Natural killer cell (primary cell): Measurements from ENCODE around the gene BLOC1S1. TPM values are rescaled to one million over a fixed set of nuclear protein-coding genes. Genes with fewer than 3 reads are reported as not detected.

ENCODE experiments used
- ATAC-seq, 3 donors: fragments of 150-1000 bp in 2 of 3; fragments of 200-7000 bp in 1 of 3; cut with Tn5 transposase; 1 replicate in 1 of 3; 2 replicates in 2 of 3; pipeline ENCODE4 v1.10.0; 2021; ENCODE audit warnings: mild to moderate bottlenecking in 2 of 3, moderate library complexity in 2 of 3
- DNase-seq, 2 donors: peaks; one replicate each; pipeline versions ENCODE4 v3.0.0 to v3.0.0-alpha.2; 2013 to 2021; ENCODE audit warnings: mixed read lengths in 1 of 2
- H3K27ac ChIP-seq: one replicate; pipeline ENCODE4 v1.5.1; 2013; ENCODE audit warnings: mild to moderate bottlenecking, low read length
- H3K27me3 ChIP-seq: one replicate; pipeline ENCODE4 v1.6.1; 2013; ENCODE audit warnings: low read length; ENCODE audit not compliant: control insufficient read depth, insufficient read depth
- H3K36me3 ChIP-seq: one replicate; pipeline ENCODE4 v1.6.1; 2013; ENCODE audit warnings: low read length; ENCODE audit not compliant: control insufficient read depth, insufficient read depth
- H3K4me1 ChIP-seq: one replicate; pipeline ENCODE4 v1.6.1; 2013; ENCODE audit warnings: low read length; ENCODE audit not compliant: control insufficient read depth, insufficient read depth
- H3K4me3 ChIP-seq: one replicate; pipeline ENCODE4 v1.5.1; 2013; ENCODE audit warnings: low read length
- H3K9me3 ChIP-seq: one replicate; pipeline ENCODE4 v1.6.1; 2013; ENCODE audit warnings: low read length; ENCODE audit not compliant: control insufficient read depth, insufficient read depth
- H3K27ac Mint-ChIP-seq, 2 donors: one replicate each; pipeline ENCODE4 v1.8.0; 2022; ENCODE audit warnings: mild to moderate bottlenecking in 2 of 2, mixed read lengths in 2 of 2, moderate library complexity in 1 of 2
- H3K27me3 Mint-ChIP-seq, 2 donors: one replicate each; pipeline ENCODE4 v1.8.0; 2022; ENCODE audit warnings: low read depth in 2 of 2, mixed read lengths in 2 of 2
- H3K36me3 Mint-ChIP-seq: one replicate; pipeline ENCODE4 v1.8.0; 2022; ENCODE audit warnings: mixed read lengths
- H3K4me1 Mint-ChIP-seq, 2 donors: one replicate each; pipeline ENCODE4 v1.8.0; 2022; ENCODE audit warnings: mixed read lengths in 2 of 2
- H3K4me3 Mint-ChIP-seq: one replicate; pipeline ENCODE4 v1.8.0; 2022; ENCODE audit warnings: mild to moderate bottlenecking, moderate library complexity, mixed read lengths
- H3K9me3 Mint-ChIP-seq, 2 donors: one replicate each; pipeline ENCODE4 v1.8.0; 2022; ENCODE audit warnings: mixed read lengths in 2 of 2
- CTCF ChIP-seq: fragments of 200-600 bp; IDR thresholded peaks from one replicate; pipeline ENCODE4 v1.8.0; 2022; ENCODE audit warnings: antibody characterized with exemption
- WGBS: methylation state at CpG from one replicate; pipeline ENCODE4 v1.1.7; 2013; ENCODE audit warnings: missing lambda C conversion rate; ENCODE audit not compliant: insufficient coverage; 5-methylcytosine and 5-hydroxymethylcytosine counted together
- intact Hi-C: fragments of 100-400 bp; cut with micrococcal nuclease; formaldehyde crosslinking; loops from one replicate; pipeline ENCODE4 v1.14.2; 2022
- total RNA-seq, 4 donors: library from RNA; stranded (reverse); fragments of 120-200 nt in 1 of 4; gene quantifications; one replicate each; pipeline versions ENCODE4 v1.2.3 to v1.2.4, GENCODE V29; 2013 to 2022

BLOC1S1 gene
- total RNA-seq, 3 donors from 2014 or later (not counting 1 experiment from before 2014, with no cell fraction given), result 75.8 to 83.7 (median 81.0) TPM

GRCh38 chr12:55696141-55696540 is 19.7 kb upstream of the BLOC1S1 start:
- no peaks in the 10 kb centered on the region for H3K27me3 Mint-ChIP-seq
- H3K4me1 Mint-ChIP-seq, result no peaks in the 10 kb centered on the region
- H3K36me3 Mint-ChIP-seq, result no peaks in the 10 kb centered on the region
- 92% methylated on average over 6 of the region's 6 CpGs for WGBS
- Histone ChIP-seq H3K4me1 (no peaks in the 10 kb centered on the region), H3K27me3 (no peaks in the 10 kb centered on the region), H3K4me3 (no peak overlapping the region), H3K27ac (no peak overlapping the region), H3K36me3 (no peaks in the 10 kb centered on the region), H3K9me3 (no peaks in the 10 kb centered on the region)
- no peak overlapping the region for H3K27ac Mint-ChIP-seq
- intact Hi-C loops, result no loop called here
- no peak for ATAC-seq
- no peaks in the 10 kb centered on the region for H3K9me3 Mint-ChIP-seq
- H3K4me3 Mint-ChIP-seq, result no peak overlapping the region
- DNase-seq, result no peak
- TF ChIP-seq CTCF, result no peak

- H3K9me3 Mint-ChIP-seq, result no peaks in the 10 kb centered on the region
- Histone ChIP-seq H3K27me3 (no peaks in the 10 kb centered on the region), H3K27ac (no peak overlapping the region), H3K36me3 (no peaks in the 10 kb centered on the region), H3K4me1 (no peaks in the 10 kb centered on the region), H3K9me3 (no peaks in the 10 kb centered on the region), H3K4me3 (no peak overlapping the region)
- no peak for TF ChIP-seq CTCF
- WGBS, result 93% methylated on average over 18 of the region's 19 CpGs
- no peaks in the 10 kb centered on the region for H3K36me3 Mint-ChIP-seq
- no peaks in the 10 kb centered on the region for H3K4me1 Mint-ChIP-seq
- intact Hi-C loops, result no loop called here
- DNase-seq, result no peak
- H3K27ac Mint-ChIP-seq, result no peak overlapping the region
- no peak for ATAC-seq
- H3K27me3 Mint-ChIP-seq, result no peaks in the 10 kb centered on the region
- H3K4me3 Mint-ChIP-seq, result no peak overlapping the region
These were observed 18.9 kb upstream of the BLOC1S1 start for GRCh38 chr12:55696796-55697462.

- no peak overlapping the region for H3K4me3 Mint-ChIP-seq
- H3K4me1 ChIP-seq, result no peaks in the 10 kb centered on the region
- H3K27me3 ChIP-seq, result no peaks in the 10 kb centered on the region
- no peak for TF ChIP-seq CTCF
- WGBS, result 90% methylated on average over 7 of the region's 7 CpGs
- H3K36me3 ChIP-seq, result no peaks in the 10 kb centered on the region
- no peaks in the 10 kb centered on the region for H3K9me3 ChIP-seq
- intact Hi-C loops, result no loop called here
- DNase-seq, result no peak
- no peak overlapping the region for H3K27ac Mint-ChIP-seq
- no peak overlapping the region for H3K4me3 ChIP-seq
- H3K9me3 Mint-ChIP-seq, result no peaks in the 10 kb centered on the region
- no peaks in the 10 kb centered on the region for H3K27me3 Mint-ChIP-seq
- H3K4me1 Mint-ChIP-seq, result no peaks in the 10 kb centered on the region
- no peak overlapping the region for H3K27ac ChIP-seq
- H3K36me3 Mint-ChIP-seq, result no peaks in the 10 kb centered on the region
- no peak for ATAC-seq
These were observed 18.2 kb upstream of the BLOC1S1 start for GRCh38 chr12:55697686-55698085.
